Keratinocyte (primary cell): ENCODE data around the gene NCBP3. TPM values are rescaled to one million over a fixed set of nuclear protein-coding genes. Genes with fewer than 3 reads are reported as not detected.

Source experiments
- DNase-seq: peaks from one replicate; pipeline ENCODE4 v3.0.0-alpha.2; 2011; ENCODE audit warnings: low read depth, missing footprints, low spot score
- FAIRE-seq: peaks from 2 replicates; lab custom pipeline; 2011; peaks lifted over from hg19 to GRCh38; lab: Jason Lieb, UNC
- H2AFZ ChIP-seq: 2 replicates; pipeline ENCODE4 v1.6.0; 2012; ENCODE audit warnings: low read length, control low read depth, inconsistent platforms; ENCODE audit not compliant: control insufficient read depth
- H3K27ac ChIP-seq: 2 replicates; pipeline ENCODE4 v1.5.1; 2011; ENCODE audit warnings: low read length; ENCODE audit not compliant: control insufficient read depth, insufficient read depth
- H3K27me3 ChIP-seq: 3 replicates; pipeline ENCODE4 v1.6.0; 2011; ENCODE audit warnings: low read length; ENCODE audit not compliant: control insufficient read depth, insufficient read depth; ENCODE audit errors: extremely low read depth
- H3K36me3 ChIP-seq, 2 experiments: 2 replicates in 1 of 2; 3 replicates in 1 of 2; pipeline ENCODE4 v1.5.1; 2011; ENCODE audit warnings: low read length in 2 of 2, mild to moderate bottlenecking in 1 of 2; ENCODE audit not compliant: control insufficient read depth in 2 of 2, insufficient read depth in 2 of 2; ENCODE audit errors: extremely low read depth in 1 of 2
- H3K4me1 ChIP-seq: 3 replicates; pipeline ENCODE4 v1.5.1; 2011; ENCODE audit warnings: low read length; ENCODE audit not compliant: control insufficient read depth, insufficient read depth; ENCODE audit errors: extremely low read depth
- H3K4me2 ChIP-seq: 3 replicates; pipeline ENCODE4 v1.6.0; 2011; ENCODE audit warnings: low read depth, low read length; ENCODE audit not compliant: control insufficient read depth, insufficient read depth; ENCODE audit errors: extremely low read depth
- H3K4me3 ChIP-seq, 3 experiments: fragments of 200-600 bp in 1 of 3; sonication (generic) in 1 of 3; 2 replicates in 2 of 3; 3 replicates in 1 of 3; pipeline ENCODE4 v1.5.1; 2011 to 2016; ENCODE audit warnings: low read length in 3 of 3, mild to moderate bottlenecking in 3 of 3, control low read depth in 2 of 3, inconsistent platforms in 1 of 3, low read depth in 1 of 3, mixed read lengths in 1 of 3, mixed run types in 1 of 3, moderate library complexity in 1 of 3; ENCODE audit not compliant: control insufficient read depth in 2 of 3, insufficient read depth in 2 of 3; ENCODE audit errors: extremely low read depth in 1 of 3
- H3K79me2 ChIP-seq: 2 replicates; pipeline ENCODE4 v1.6.0; 2012; ENCODE audit warnings: low read length; ENCODE audit not compliant: control insufficient read depth, insufficient read depth
- H3K9ac ChIP-seq: 3 replicates; pipeline ENCODE4 v1.6.0; 2011; ENCODE audit warnings: low read length; ENCODE audit not compliant: control insufficient read depth, insufficient read depth; ENCODE audit errors: extremely low read depth
- H3K9me1 ChIP-seq: 3 replicates; pipeline ENCODE4 v1.6.0; 2011; ENCODE audit warnings: low read length; ENCODE audit not compliant: control insufficient read depth, insufficient read depth; ENCODE audit errors: extremely low read depth
- H3K9me3 ChIP-seq: 2 replicates; pipeline ENCODE4 v1.5.1; 2012; ENCODE audit warnings: low read depth, low read length; ENCODE audit not compliant: control insufficient read depth
- H4K20me1 ChIP-seq: 3 replicates; pipeline ENCODE4 v1.6.0; 2011; ENCODE audit warnings: low read length; ENCODE audit not compliant: control insufficient read depth, insufficient read depth; ENCODE audit errors: extremely low read depth
- EZH2 ChIP-seq: IDR thresholded peaks from one replicate; pipeline ENCODE4 v1.6.1; 2012; ENCODE audit warnings: inconsistent platforms, mild to moderate bottlenecking, low read length, moderate library complexity
- dilution Hi-C: fragments of 300-500 bp; cut with MboI; formaldehyde crosslinking; loops from one replicate; pipeline ENCODE4 v1.7.0; 2020; ENCODE audit warnings: low sequenced_read_pairs; ENCODE audit not compliant: extremely low pct_ligation_motif_present
- polyA plus RNA-seq, 5 experiments: library from polyadenylated mRNA; depleted of rRNA in 3 of 5; stranded (reverse) in 3 of 5; stranded (forward) in 1 of 5; unstranded in 1 of 5; fragments of >200 nt; gene quantifications; 1 replicate in 1 of 5; 2 replicates in 3 of 5; 3 replicates in 1 of 5; pipeline versions ENCODE4 v1.2.1 to v1.2.3, GENCODE V29; 2011 to 2012; ENCODE audit warnings: missing spikeins in 2 of 5, low read depth in 1 of 5, low replicate concordance in 1 of 5
- TF ChIP-seq, protein P1 (sequence below), 3 experiments: IDR thresholded peaks in 1 of 3; conservative IDR thresholded peaks in 1 of 3; optimal IDR thresholded peaks in 1 of 3; 2 replicates in 2 of 3; 3 replicates in 1 of 3; pipeline versions ENCODE3 to v1.5.1; 2011; ENCODE audit warnings: low read length in 3 of 3, mild to moderate bottlenecking in 3 of 3, moderate library complexity in 2 of 3, control low read depth in 1 of 3, inconsistent platforms in 1 of 3; ENCODE audit not compliant: insufficient read depth in 2 of 3; ENCODE audit errors: extremely low read depth in 1 of 3

The NCBP3 gene
- polyA plus RNA-seq, 1 donor (not counting 4 experiments of a cell fraction or from before 2014, with no cell fraction given), result 22.1 TPM

DNA sequence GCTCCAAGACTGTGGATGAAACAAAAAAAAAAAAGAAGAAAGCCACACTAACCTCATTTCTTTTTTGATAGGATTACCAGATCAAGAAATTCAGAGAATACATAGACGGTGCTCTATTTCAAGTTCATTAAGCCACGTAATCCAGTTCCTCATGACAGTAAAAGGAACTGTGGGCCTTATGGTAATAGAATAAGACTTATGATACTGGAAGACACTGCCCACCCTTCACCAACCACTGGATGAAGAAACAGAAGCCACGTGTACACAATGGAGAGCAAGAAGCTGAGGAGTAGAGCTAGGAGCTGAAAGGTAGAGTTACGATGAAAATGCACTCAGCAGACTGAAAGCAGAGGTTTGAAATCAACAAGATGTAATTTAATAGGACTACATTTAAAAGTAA is 11.2 kb downstream of the NCBP3 start:
- H3K9ac ChIP-seq, result no peak overlapping the region
- dilution Hi-C loops, result no loop called here
- H3K27ac ChIP-seq, result no peak overlapping the region
- no peaks in the 10 kb centered on the region for H3K4me1 ChIP-seq
- no peak for TF ChIP-seq EZH2
- TF ChIP-seq, protein P1, sequence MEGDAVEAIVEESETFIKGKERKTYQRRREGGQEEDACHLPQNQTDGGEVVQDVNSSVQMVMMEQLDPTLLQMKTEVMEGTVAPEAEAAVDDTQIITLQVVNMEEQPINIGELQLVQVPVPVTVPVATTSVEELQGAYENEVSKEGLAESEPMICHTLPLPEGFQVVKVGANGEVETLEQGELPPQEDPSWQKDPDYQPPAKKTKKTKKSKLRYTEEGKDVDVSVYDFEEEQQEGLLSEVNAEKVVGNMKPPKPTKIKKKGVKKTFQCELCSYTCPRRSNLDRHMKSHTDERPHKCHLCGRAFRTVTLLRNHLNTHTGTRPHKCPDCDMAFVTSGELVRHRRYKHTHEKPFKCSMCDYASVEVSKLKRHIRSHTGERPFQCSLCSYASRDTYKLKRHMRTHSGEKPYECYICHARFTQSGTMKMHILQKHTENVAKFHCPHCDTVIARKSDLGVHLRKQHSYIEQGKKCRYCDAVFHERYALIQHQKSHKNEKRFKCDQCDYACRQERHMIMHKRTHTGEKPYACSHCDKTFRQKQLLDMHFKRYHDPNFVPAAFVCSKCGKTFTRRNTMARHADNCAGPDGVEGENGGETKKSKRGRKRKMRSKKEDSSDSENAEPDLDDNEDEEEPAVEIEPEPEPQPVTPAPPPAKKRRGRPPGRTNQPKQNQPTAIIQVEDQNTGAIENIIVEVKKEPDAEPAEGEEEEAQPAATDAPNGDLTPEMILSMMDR (optimal IDR thresholded peaks at IDR 0.05 in 1 of 3, IDR thresholded peaks at IDR 0.05 in 1 of 3, conservative IDR thresholded peaks at IDR 0.05 in 1 of 3; ENCODE audit: extremely low read depth in 1 of 3, insufficient read depth in 2 of 3, low read length in 3 of 3), result no peak
- peaks cover 33% of the 10 kb centered on the region for H3K79me2 ChIP-seq
- DNase-seq (no peak), FAIRE-seq (no peak)
- no peaks in the 10 kb centered on the region for H3K9me3 ChIP-seq
- H2AFZ ChIP-seq, result no peak overlapping the region
- H3K4me3 ChIP-seq, result no peak overlapping the region
- H4K20me1 ChIP-seq, result no peaks in the 10 kb centered on the region
- peaks cover 16 to 34% of the 10 kb centered on the region in 2 experiments for H3K36me3 ChIP-seq
- no peaks in the 10 kb centered on the region for H3K27me3 ChIP-seq
- H3K4me2 ChIP-seq, result no peak overlapping the region
- H3K9me1 ChIP-seq, result no peaks in the 10 kb centered on the region

DNA sequence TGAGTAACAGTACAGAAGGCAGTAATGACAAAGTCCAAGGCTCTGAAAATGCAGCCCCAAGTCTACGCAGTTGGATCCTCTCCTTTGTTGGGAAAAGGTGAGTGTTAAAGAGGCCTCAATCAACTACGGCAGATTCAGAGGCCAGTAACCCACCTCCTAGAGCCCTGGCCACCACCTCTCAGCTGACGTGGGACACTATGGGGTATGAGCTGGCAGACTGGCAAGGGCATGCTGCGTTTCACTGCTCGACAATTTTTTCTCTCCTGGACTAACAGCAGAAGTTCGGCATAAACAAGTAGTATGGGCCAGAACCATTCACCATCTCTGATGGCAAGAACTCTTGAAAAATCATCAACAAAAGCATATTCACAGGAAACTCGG is 17.2 kb downstream of the NCBP3 start:
- TF ChIP-seq EZH2, result no peak
- TF ChIP-seq, protein P1 (optimal IDR thresholded peaks at IDR 0.05 in 1 of 3, IDR thresholded peaks at IDR 0.05 in 1 of 3, conservative IDR thresholded peaks at IDR 0.05 in 1 of 3; ENCODE audit: extremely low read depth in 1 of 3, insufficient read depth in 2 of 3, low read length in 3 of 3), result no peak
- H3K36me3 ChIP-seq, result peaks cover 9 to 19% of the 10 kb centered on the region in 2 experiments
- peaks cover 5% of the 10 kb centered on the region for H3K79me2 ChIP-seq
- no peak overlapping the region for H2AFZ ChIP-seq
- FAIRE-seq, result no peak
- no peak for DNase-seq
- no peaks in the 10 kb centered on the region for H3K9me1 ChIP-seq
- H3K4me1 ChIP-seq, result no peaks in the 10 kb centered on the region
- no peak overlapping the region for H3K9ac ChIP-seq
- H3K4me3 ChIP-seq, result no peak overlapping the region
- no peak overlapping the region for H3K4me2 ChIP-seq
- no peaks in the 10 kb centered on the region for H3K27me3 ChIP-seq
- H3K27ac ChIP-seq, result no peak overlapping the region
- H4K20me1 ChIP-seq, result no peaks in the 10 kb centered on the region
- dilution Hi-C loops, result no loop called here
- no peaks in the 10 kb centered on the region for H3K9me3 ChIP-seq
